CD1c-positive myeloid dendritic cell (primary cell): ENCODE measurements around the gene RABGGTA.

Experiments used
- DNase-seq: peaks from one replicate; pipeline ENCODE4 v3.0.0-alpha.2; 2016; ENCODE audit errors: extremely low spot score

Gene RABGGTA

DNA sequence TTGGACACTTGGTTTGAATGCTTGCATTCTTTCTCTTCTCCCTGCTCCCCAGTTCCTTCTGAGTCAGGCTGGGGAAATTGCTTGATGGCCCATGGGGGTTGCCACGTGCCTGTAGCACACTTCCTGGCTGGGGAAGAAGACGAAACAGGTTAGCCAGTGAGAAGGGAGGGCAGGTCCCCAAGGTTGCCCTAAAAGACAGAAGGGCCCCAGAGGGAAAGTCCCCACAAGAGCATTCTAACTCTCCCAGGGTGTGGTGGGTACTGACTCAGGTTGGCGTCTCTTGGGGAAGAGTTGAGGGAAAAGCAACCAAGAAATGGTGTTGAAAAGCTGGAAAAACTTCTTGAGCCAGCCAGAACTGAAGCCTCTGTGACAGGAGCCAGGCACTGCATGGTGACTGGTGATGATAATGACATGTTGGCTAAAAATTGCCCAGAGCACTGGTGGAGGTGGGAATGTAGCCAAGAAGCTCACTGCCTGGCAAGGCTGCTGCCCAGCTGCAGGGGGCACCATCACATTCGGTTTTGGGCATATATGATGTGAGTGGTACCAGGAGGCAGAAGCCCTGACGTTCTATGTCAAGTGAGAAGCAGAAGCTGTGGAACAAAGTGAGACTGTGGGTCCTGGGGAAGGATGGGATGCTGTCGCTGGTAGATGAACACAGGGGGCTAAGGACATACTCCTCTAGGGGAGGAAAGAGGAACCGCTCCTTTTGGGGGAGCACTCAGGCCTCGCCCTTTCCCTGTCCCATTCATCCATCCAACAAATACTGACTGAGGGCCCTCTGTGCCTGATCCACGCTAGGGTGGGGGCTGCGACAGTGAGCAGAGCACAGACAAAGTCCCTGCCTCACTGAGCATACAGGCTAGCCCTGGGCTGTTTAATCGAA is 8.1 kb upstream of the RABGGTA start:
- DNase-seq, result peak; percentile 47

- DNase-seq, result no peak
Measured at GRCh38 chr14:24278424-24278823, 7.0 kb upstream of the RABGGTA start.

- peak; percentile 91 for DNase-seq
Measured at GRCh38 chr14:24277606-24278321, 6.4 kb upstream of the RABGGTA start.

DNA sequence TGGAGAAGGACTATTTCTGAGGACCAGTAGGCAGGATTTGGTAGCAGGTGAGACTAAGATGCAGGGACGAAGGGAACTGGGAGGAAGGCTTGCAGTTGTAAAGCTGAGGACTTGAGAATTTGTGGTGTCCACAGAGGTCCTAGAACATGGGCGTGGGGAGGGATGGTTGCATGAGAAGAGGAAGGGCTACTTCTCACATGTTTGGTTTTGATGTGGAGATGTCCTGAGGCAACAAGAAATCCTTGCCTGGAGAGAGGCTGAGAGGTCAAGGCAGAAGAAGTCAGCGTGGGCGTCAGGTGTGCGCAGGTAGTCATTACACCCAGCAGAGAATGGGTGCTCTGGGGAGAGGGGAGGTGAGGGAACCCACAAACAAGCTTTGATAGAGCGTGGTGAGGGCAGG is 5.7 kb upstream of the RABGGTA start:
- peak; percentile 65 for DNase-seq

DNA sequence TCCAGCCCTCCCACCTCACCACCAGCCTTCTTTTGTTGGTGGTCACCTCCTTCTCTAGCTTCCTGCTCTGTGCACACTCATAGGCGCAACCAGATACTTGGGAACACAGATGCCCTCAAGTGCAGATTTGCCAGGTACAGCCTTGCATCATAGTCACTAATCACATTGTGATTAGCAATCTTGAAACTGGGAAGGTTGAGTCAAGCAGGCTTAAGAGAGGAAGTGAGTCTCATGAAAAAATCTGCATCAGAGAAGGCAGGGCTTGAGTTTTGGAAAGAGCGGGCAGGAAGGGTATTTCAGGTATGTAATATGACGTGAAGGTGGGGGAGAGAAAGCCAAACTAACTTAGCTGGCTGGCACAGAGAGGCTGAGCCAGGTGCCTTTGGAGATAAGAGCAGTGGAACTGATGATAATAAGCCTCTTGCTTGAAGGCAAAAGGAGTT is 2.7 kb upstream of the RABGGTA start:
- DNase-seq, result peak; percentile 93

GRCh38 chr14:24273422-24273998 is 2.1 kb upstream of the RABGGTA start:
- no peak for DNase-seq

DNA sequence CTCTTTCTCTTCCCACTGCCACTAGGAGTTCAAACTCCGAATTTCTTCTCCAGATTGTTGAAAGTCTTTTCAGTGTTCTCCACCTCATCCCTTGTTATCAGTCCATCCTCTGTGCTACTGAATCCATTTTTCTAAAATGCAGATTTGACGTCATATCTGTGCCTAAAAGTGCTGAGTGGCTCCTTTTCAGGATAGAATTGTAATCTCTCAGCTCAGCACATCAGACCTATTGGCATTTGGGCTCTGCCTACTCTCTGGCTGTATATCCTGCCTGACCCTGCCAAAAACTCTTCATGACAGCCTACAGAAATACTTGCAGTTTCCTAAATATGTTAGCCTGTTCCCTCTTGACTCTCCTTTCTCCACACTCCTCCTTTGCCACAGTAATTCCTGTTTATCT is 1.1 kb upstream of the RABGGTA start:
- no peak for DNase-seq

GRCh38 chr14:24271834-24272263 is 452 bp upstream of the RABGGTA start:
- DNase-seq, result no peak

DNA sequence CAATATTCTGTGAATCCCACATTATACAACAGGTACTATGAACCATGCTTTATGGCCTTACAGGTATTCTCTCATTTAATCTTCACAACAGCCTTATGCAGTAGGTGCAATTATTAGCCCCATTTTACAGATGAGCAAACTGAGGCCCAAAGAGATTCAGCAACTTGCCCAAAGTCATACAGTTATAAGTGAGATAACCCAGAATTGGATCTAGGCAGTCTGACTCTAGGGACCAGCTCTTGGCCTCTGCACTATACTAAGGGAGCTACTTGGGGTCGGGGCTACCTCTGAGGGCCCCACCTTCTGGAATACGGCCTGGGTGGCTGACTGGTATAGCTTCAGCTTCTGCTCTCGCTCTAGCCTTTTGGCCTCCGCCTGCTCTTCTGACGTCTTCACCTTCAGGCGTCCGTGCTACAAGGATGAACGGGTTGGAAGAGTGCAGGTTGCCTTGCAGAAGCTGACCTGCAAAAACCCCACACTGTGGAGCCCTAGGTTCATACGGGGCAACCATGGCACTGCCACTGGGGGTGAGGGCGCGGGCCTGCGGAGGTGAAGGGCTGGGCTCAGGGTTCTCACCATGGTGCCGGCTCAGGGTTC is 762 bp downstream of the RABGGTA start:
- no peak for DNase-seq

GRCh38 chr14:24269910-24270536 is 1.4 kb downstream of the RABGGTA start:
- no peak for DNase-seq

DNA sequence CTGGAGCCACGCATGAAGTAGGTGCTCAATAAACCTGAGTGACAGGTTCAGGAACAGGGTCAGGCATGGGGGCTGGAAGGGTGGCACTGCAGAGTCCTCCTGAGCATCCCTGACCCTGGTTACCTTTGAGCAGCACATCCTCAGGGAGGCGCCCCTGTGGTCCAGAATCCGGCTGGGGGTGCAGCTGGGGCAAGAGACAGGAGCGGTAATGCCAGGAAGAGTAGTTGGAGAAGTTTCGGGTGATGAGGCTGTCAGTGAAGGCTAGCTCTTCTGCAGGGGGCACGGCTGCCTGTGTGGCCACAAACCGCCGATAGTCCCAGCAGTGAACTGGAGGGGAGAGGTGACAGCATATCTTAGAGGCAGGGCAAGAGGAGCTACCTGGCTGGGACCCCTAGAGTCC is 2.0 kb downstream of the RABGGTA start:
- no peak for DNase-seq

DNA sequence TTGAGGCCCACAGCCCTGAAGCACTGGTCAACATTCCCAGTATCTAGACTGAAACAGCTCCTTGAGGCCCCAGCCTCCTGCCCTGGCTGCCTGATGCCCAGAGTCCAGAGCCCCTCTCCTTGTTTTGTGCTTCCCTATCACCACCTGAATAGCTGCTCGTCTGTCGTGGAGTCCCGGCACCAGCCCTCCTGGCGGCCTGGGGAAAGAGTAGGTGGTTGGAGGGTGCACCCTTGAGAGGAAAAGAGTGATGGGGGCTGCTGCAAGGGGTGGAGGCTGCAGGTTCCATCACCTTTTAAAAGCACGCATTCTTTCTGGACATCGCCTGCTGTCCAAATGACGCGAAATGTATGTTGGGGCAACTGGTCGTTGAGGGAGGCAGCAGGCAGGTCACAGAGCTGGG is 3.2 kb downstream of the RABGGTA start:
- no peak for DNase-seq

- DNase-seq, result no peak
Measured at GRCh38 chr14:24267516-24267915, 3.9 kb downstream of the RABGGTA start.

- DNase-seq, result no peak
Measured at GRCh38 chr14:24266344-24267244, 4.8 kb downstream of the RABGGTA start.

GRCh38 chr14:24264298-24264697 is 7.1 kb downstream of the RABGGTA start:
- no peak for DNase-seq

DNA sequence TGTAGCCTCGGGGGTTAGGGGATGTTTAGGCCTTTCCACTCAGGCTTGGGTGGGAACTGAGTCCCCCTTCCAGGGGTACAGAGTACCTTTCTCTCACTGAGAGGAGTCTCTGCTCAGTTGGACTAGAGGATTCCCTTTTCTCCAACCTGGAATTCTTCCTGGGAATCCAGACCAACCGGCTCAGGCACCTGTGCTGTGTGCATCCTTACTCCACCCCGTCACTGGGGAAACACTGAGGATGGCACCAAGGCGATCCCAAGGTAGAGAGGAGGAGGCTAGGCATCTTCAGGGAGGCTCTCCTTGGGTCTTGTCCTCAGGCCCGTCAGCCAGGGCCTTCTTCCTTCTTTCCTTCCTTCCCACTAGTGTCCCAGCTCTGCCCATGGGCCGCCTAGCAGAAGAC is 7.5 kb downstream of the RABGGTA start:
- no peak for DNase-seq

- no peak for DNase-seq
Measured at GRCh38 chr14:24262821-24263733, 8.3 kb downstream of the RABGGTA start, which contains the start of gene TGM1. Gene TGM1, minus strand, starts transcription at chr14:24263177. Its CDS starts 825 bp downstream, at chr14:24262352.

DNA sequence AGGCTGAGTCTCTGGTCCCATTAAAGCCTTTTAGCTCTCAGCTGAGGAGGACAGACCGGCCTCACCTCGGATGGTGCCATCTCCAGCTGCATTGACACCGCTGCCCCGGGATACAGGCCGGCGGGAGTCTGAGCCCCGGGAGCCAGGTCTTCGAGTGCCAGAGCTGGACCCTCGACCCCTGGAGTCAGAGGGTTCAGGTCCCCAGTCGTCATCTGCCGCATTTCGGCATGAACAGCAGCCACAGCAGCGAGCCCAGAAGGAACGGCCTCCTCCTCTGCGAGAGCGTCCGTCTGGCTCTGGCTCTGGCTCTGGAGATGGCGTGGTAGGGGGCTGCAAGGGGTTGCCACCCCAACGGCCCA is 9.4 kb downstream of the RABGGTA start:
- no peak for DNase-seq

DNA sequence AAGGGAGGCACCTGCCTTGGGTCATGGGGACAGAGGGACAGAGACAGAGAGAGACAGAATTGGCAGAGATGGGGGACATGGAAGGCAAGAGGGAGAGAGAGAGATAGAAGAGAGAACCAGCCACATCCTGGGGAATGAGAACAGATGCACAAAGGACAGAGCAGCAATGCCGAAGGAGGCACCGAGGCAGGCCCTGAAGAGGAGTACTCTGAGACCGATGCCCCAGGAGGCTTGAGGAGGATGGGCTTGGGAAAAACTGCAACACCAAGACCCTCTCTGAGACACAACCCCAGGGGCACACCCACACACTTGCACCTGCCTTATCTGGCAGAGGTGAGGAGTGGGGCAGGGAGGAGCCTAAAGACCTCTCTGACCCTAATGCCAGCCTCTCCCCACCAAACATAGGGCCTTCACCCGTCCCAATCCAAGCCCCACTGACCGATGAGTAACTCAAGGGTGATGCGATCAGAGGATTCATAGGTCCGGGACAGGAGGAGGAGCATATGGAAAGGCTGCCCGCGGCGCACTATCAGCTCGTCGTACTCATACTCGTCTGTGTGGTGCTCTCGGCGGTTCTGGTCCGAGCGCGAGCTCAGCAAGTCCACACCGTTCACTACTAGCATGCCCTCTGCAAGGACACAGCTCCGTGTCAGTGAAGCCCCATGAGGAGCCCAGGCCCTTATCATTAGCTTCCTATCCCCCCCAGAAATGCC is 10.0 kb downstream of the RABGGTA start:
- no peak for DNase-seq
